ENCODE measurements around the gene SLC2A4RG. TPM values are rescaled to one million over a fixed set of nuclear protein-coding genes. Genes with fewer than 3 reads are reported as not detected.

Gene SLC2A4RG
- total and polyA plus RNA-seq, 2 of the 13 experiments (the other 11 are each of a cell fraction or from before 2014, with no cell fraction given): 91.4 to 95.9 TPM

GRCh38 chr20:63706852-63707557 is 32.6 kb upstream of the SLC2A4RG start (continued):
- TF ChIP-seq FUBP1 (CRISPR knock-in tag; IDR thresholded peaks at IDR 0.05; ENCODE audit: borderline replicate concordance) (0 out of 2 replicates have a peak, but pooled peaks have one; percentile 75), ZNF777 (CRISPR knock-in tag; IDR thresholded peaks at IDR 0.05) (peak; percentile 88), ZNF232 (CRISPR knock-in tag; IDR thresholded peaks at IDR 0.05; ENCODE audit: borderline replicate concordance) (no peak), NR1H2 (CRISPR knock-in tag; IDR thresholded peaks at IDR 0.05; ENCODE audit: borderline replicate concordance, low read depth) (no peak), DNMT3B (CRISPR knock-in tag; conservative IDR thresholded peaks at IDR 0.05) (no peak), USF2 (IDR thresholded peaks at IDR 0.05; ENCODE audit: low read depth, low read length) (no peak), USF2 (CRISPR knock-in tag; IDR thresholded peaks at IDR 0.05; ENCODE audit: borderline replicate concordance) (no peak), GMEB2 (CRISPR knock-in tag; IDR thresholded peaks at IDR 0.05; ENCODE audit: low read depth) (no peak), PRDM4 (CRISPR knock-in tag; IDR thresholded peaks at IDR 0.05; ENCODE audit: borderline replicate concordance) (no peak), GATA4 (IDR thresholded peaks at IDR 0.05; ENCODE audit: borderline replicate concordance, low read depth) (no peak), AGO2 (optimal IDR thresholded peaks at IDR 0.05; ENCODE audit: low read depth, low read length) (peak; percentile 96), U2AF2 (IDR thresholded peaks at IDR 0.05; ENCODE audit: low read depth, low read length) (no peak), UBTF (CRISPR knock-in tag; IDR thresholded peaks at IDR 0.05) (peak; percentile 22; the same call in 1 of the 2 replicates), ZNF441 (CRISPR knock-in tag; IDR thresholded peaks at IDR 0.05; ENCODE audit: borderline replicate concordance) (no peak), TEAD2 (CRISPR knock-in tag; IDR thresholded peaks at IDR 0.05) (no peak), BCL3 (CRISPR knock-in tag; IDR thresholded peaks at IDR 0.05) (no peak)

Measured in HepG2 (cell line).